HT-29 (cell line): ENCODE measurements around the gene TM9SF3. TPM values are rescaled to one million over a fixed set of nuclear protein-coding genes. Genes with fewer than 3 reads are reported as not detected.
"Not testable (repeated sequence)": the region's sequence is repeated elsewhere in the genome, so short reads cannot be mapped to it uniquely, and the experiment has no call there.

Experiments
- DNase-seq: peaks from one replicate; pipeline ENCODE4 v3.0.0-alpha.2; 2015; ENCODE audit warnings: low spot score
- total RNA-seq: library from RNA; depleted of rRNA; stranded (reverse); fragments of >200 nt; shearing (Covaris generic); gene quantifications from 2 replicates; pipeline ENCODE4 v1.2.3, GENCODE V29; 2014

TM9SF3 gene
- total RNA-seq, 1 experiment from 2014 or later, result 52.0 TPM

DNA sequence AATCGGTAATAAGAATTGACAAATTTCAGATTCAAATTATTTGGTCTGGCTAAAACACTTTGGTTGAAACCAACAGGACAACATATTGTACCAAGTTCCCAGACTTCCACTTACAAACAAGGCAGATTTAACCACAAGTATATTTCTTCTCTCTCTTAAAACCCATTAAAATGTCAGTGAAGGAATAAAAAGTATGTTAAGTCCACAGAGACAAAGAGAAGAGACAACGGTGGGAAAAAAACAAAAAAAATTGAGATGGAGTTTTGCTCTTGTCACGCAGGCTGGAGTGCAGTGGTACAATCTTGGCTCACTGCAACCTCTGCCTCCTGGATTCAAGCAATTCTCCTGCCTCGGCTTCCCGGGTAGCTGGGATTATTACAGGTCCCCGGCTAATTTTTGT, 16.3 kb downstream of the TM9SF3 start:
- DNase-seq, result no peak

- no peak for DNase-seq
Measured at GRCh38 chr10:96568402-96568801, 18.4 kb downstream of the TM9SF3 start.

DNA sequence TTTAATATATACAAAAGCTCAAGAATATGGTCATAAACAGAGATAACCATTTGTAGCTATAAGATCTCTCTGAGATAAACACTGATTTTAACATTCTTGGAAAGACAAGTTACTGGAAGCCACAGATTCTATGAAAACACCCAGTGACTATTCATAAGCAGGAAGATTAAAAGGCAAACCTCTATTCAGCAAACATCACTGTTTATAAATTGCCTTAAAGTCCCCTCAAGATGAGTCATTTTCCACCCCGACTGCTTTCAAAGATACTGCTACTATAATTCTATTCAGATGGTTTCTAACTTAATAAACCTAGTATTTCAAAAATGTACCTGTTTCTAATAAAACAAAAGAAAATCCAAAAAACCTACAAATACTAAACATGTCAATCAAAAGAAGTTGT, 21.0 kb downstream of the TM9SF3 start:
- DNase-seq, result no peak

DNA sequence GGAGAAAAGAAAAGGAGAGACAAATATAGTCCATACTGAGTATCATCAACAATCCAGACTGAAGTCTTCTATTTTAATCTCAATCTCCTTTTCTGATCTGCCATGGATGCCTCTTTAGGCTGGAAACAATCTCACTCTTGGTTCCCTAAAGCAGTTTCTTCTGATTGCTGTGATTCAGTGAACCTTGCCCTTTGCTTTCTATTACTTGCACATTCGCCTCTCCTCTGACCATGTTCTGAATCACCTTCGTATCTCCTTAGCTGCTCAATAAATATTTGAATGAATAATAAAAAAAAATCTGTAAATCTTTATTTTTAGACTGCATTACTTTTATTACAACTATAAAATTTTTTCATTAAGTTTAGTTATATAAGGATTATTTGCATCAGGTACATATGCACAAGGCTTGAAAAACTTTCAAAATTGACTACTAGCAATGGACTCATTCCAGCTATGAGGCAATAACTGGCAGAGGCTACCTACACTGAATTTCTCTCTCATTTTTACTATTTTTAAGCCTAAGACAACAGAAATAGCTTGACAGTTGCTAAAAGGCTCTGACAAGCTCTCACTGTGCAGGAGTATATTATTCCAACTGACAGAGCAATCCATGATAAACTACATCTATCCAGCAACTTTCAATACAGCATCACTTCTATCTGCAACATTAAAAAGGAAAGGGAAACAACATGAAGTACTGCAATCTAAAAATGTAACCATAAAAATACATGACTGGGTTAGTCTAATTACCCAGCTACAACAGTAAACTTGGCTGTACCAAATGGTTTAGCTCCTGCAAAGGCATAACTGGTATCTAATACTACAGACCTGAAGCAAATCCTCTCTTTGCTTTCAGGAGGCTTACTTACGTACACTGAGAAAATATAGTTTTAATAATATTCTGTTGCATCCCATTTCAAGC, 25.6 kb downstream of the TM9SF3 start:
- DNase-seq, result no peak

GRCh38 chr10:96560489-96560888, 26.3 kb downstream of the TM9SF3 start:
- DNase-seq, result no peak

DNA sequence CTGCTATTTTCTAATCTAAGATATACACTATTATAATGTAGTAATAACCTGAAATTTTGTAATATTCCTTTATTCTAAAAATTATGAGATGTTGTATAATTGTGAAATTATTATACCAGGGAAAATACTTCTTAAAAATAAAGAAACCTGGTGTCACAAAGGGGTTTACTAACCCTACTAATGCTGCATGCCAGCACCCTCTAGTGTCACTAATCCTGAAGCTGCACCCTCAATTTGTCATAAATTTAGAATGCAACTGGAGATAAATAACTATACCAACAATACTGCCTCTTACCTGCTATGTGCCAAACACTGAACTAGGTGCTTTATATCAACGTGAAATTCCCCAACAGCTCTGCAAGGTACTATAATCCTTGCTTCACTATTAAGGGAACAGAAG, 30.8 kb downstream of the TM9SF3 start:
- DNase-seq, result peak; percentile 38

- no peak for DNase-seq
Measured at GRCh38 chr10:96555330-96555729, 31.5 kb downstream of the TM9SF3 start.

GRCh38 chr10:96548589-96548988, 38.2 kb downstream of the TM9SF3 start:
- DNase-seq, result no peak

DNA sequence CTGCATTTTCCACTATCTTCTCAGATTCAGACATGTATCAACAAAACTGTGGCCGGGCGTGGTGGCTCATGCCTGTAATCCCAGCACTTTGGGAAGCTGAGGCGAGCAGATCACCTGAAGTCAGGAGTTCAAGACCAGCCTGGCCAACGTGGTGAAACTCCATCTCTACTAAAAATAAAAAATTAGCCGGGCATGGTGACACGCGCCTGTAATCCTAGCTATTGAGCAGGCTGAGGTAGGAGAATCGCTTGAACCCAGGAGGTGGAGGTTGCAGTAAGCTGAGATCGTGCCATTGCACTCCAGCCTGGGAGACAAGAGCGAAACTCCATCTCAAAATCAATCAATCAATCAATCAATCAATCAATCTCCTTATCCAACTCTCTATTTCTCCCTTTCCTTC, 41.3 kb downstream of the TM9SF3 start:
- DNase-seq, result not testable (repeated sequence)

DNA sequence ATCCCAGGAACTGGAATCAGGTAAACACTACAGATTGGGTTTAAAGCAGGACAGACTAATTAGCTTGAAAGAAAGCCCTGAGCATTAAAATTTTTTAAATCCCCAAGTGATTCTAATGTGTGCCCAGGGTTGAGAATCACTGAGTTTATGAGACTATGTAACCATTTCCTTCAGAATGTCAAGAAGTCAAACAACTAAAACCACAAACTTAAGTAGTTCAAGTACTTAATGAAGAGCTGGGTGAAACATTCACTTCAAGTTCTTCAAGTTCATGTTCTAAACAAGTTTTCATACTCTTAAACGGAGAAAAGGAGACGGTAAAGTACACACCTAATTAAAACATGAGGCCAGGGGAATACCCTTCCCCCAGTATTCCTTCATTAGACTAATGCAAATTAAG, 44.9 kb downstream of the TM9SF3 start:
- DNase-seq, result no peak

- DNase-seq, result no peak
Measured at GRCh38 chr10:96540240-96540639, 46.6 kb downstream of the TM9SF3 start.

GRCh38 chr10:96538683-96539082, 48.1 kb downstream of the TM9SF3 start:
- DNase-seq, result no peak

DNA sequence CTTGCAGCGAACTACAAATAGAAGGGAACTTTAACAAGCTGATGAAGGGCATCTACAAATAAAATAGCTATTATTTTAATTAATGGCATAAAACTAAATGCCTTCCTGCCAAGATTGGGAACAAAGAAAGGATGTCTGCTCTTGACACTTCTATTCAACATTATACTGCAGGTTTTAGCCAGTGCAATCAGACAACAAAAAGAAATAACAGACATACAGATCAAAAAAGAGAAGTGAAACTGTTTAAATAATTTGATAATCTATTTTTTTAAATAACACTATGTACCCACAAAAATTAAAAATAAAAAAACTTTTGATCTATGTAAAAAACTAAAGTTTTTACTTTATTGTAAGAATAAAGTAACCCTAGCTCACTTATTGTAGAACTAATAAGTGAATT, 50.7 kb downstream of the TM9SF3 start:
- DNase-seq, result no peak

GRCh38 chr10:96532523-96532922, 54.3 kb downstream of the TM9SF3 start:
- DNase-seq, result peak; percentile 84

- DNase-seq, result no peak
Measured at GRCh38 chr10:96529634-96530279, 57.1 kb downstream of the TM9SF3 start.

- DNase-seq, result no peak
Measured at GRCh38 chr10:96524741-96525140, 62.1 kb downstream of the TM9SF3 start.

DNA sequence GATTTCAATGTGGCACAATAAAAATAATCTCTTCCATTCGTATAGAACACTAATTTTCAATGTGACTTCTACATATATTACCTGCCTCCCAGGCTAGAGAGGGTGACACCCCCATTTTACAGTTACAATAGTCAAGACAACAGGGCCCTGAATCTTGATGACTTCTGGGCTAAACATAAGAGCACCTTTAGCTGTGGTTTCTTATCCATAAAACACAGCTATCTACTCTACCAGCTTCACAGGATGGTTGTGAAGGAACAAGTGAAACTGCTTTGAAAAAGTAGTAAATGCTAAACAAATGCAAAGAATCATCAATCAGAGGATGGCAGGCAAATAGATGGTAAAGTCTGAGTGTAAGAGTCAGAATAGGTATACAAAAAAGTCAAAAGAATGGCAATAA, 69.5 kb downstream of the TM9SF3 start:
- no peak for DNase-seq

GRCh38 chr10:96516337-96516736, 70.5 kb downstream of the TM9SF3 start:
- no peak for DNase-seq

- DNase-seq, result peak; percentile 86
Measured at GRCh38 chr10:96513698-96514561, 72.9 kb downstream of the TM9SF3 start, which contains the start of gene TLL2. TLL2 (minus strand) TSS chr10:96513926; CDS start chr10:96513685, 241 bp downstream.

- DNase-seq, result no peak
Measured at GRCh38 chr10:96513305-96513697, 73.5 kb downstream of the TM9SF3 start.

DNA sequence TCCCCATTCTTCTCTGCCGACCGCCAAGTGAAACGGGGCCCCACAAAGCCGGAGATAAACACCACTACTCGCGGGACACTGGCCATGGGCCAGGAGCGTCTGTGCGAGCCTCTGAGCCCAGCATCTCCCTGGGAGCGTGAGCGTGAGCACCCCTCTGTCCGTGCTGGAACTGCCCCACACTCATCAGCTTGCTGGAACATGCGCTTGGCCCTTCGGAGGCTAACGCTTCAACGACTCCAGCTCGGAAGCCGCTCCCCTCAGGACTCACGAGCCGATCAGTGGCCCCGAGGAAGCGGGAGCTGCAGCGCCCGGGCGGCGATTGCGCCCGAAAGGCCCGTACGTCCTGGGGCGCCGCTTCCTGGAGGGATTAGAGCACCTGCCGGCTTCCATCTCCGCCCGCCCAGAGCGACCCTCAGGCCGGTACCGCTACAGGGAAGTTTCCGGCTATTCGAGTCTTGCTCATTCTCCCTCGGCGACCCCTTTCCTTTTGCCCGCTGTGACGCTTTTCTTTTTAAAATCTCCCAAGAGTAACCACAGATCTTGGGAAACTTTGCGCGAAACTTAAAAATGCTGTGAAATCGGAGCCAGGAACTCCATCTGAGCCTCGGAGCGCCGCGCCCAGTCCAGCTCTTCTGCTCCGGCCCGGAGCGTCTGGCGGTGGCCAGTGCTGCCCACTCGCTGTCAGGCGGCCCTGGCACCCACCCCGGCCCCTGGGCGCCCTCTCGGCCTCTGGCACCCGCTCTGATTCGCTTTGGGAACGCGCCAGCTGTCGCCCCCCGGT, 74.1 kb downstream of the TM9SF3 start:
- DNase-seq, result no peak
